Measurements from ENCODE around the gene SNAP47. TPM values are rescaled to one million over a fixed set of nuclear protein-coding genes. Genes with fewer than 3 reads are reported as not detected.

SNAP47 gene
- total RNA-seq, 2 experiments from 2014 or later: 24.1 to 30.5 TPM

GRCh38 chr1:227756172-227756959 lies 21.1 kb downstream of the SNAP47 start:
- H3K4me3 Mint-ChIP-seq: no peak overlapping the region
- H3K9me3 Mint-ChIP-seq: no peaks in the 10 kb centered on the region
- no peaks in the 10 kb centered on the region for H3K27me3 Mint-ChIP-seq
- H3K27ac Mint-ChIP-seq: no peak overlapping the region
- no peak for DNase-seq
- peaks cover 13% of the 10 kb centered on the region for H3K36me3 Mint-ChIP-seq
- peaks cover 18% of the 10 kb centered on the region for H3K4me1 Mint-ChIP-seq

- peaks cover 28% of the 10 kb centered on the region for H3K4me1 Mint-ChIP-seq
- no peak overlapping the region for H3K27ac Mint-ChIP-seq
- peaks cover 11% of the 10 kb centered on the region for H3K36me3 Mint-ChIP-seq
- DNase-seq: no peak
- no peak overlapping the region for H3K4me3 Mint-ChIP-seq
- no peaks in the 10 kb centered on the region for H3K27me3 Mint-ChIP-seq
- H3K9me3 Mint-ChIP-seq: no peaks in the 10 kb centered on the region
Observed at GRCh38 chr1:227757781-227758180, 22.5 kb downstream of the SNAP47 start.

- H3K27ac Mint-ChIP-seq: no peak overlapping the region
- no peak overlapping the region for H3K4me3 Mint-ChIP-seq
- no peak for DNase-seq
- peaks cover 11% of the 10 kb centered on the region for H3K36me3 Mint-ChIP-seq
- H3K4me1 Mint-ChIP-seq: peaks cover 33% of the 10 kb centered on the region
- no peaks in the 10 kb centered on the region for H3K27me3 Mint-ChIP-seq
- no peaks in the 10 kb centered on the region for H3K9me3 Mint-ChIP-seq
Observed at GRCh38 chr1:227758366-227758765, 23.1 kb downstream of the SNAP47 start.

- no peak for DNase-seq
- H3K4me3 Mint-ChIP-seq: no peak overlapping the region
Observed at GRCh38 chr1:227759341-227760300, 24.4 kb downstream of the SNAP47 start.

GRCh38 chr1:227760377-227760776 lies 25.1 kb downstream of the SNAP47 start:
- Mint-ChIP-seq H3K4me1 (peaks cover 46% of the 10 kb centered on the region), H3K27me3 (no peaks in the 10 kb centered on the region), H3K9me3 (no peaks in the 10 kb centered on the region), H3K4me3 (no peak overlapping the region), H3K36me3 (peaks cover 16% of the 10 kb centered on the region), H3K27ac (no peak overlapping the region)
- DNase-seq: no peak

More at GRCh38 chr1:227759341-227760300, 24.4 kb downstream of the SNAP47 start:
- Mint-ChIP-seq H3K27ac (no peak overlapping the region), H3K27me3 (no peaks in the 10 kb centered on the region), H3K4me1 (peaks cover 39% of the 10 kb centered on the region), H3K36me3 (peaks cover 16% of the 10 kb centered on the region), H3K9me3 (no peaks in the 10 kb centered on the region)

GRCh38 chr1:227761621-227762230 lies 26.5 kb downstream of the SNAP47 start:
- Mint-ChIP-seq H3K4me3 (no peak overlapping the region), H3K27ac (no peak overlapping the region), H3K27me3 (no peaks in the 10 kb centered on the region), H3K36me3 (peaks cover 18% of the 10 kb centered on the region), H3K4me1 (peaks cover 57% of the 10 kb centered on the region), H3K9me3 (no peaks in the 10 kb centered on the region)
- no peak for DNase-seq

- H3K9me3 Mint-ChIP-seq: no peaks in the 10 kb centered on the region
- peaks cover 15% of the 10 kb centered on the region for H3K36me3 Mint-ChIP-seq
- peak; percentile 84 for DNase-seq
- no peaks in the 10 kb centered on the region for H3K27me3 Mint-ChIP-seq
- peaks cover 63% of the 10 kb centered on the region for H3K4me1 Mint-ChIP-seq
- H3K4me3 Mint-ChIP-seq: no peak overlapping the region
- peak overlapping the region; percentile 63 for H3K27ac Mint-ChIP-seq
Observed at GRCh38 chr1:227762231-227762911, 27.1 kb downstream of the SNAP47 start.

- peaks cover 24% of the 10 kb centered on the region for H3K36me3 Mint-ChIP-seq
- no peak for DNase-seq
- no peak overlapping the region for H3K27ac Mint-ChIP-seq
- H3K4me3 Mint-ChIP-seq: no peak overlapping the region
- no peaks in the 10 kb centered on the region for H3K9me3 Mint-ChIP-seq
- no peaks in the 10 kb centered on the region for H3K27me3 Mint-ChIP-seq
- H3K4me1 Mint-ChIP-seq: peaks cover 63% of the 10 kb centered on the region
Observed at GRCh38 chr1:227763246-227764018, 28.2 kb downstream of the SNAP47 start.

GRCh38 chr1:227764019-227764391 lies 28.8 kb downstream of the SNAP47 start:
- no peaks in the 10 kb centered on the region for H3K27me3 Mint-ChIP-seq
- H3K36me3 Mint-ChIP-seq: peaks cover 24% of the 10 kb centered on the region
- peaks cover 61% of the 10 kb centered on the region for H3K4me1 Mint-ChIP-seq
- DNase-seq: no peak
- H3K4me3 Mint-ChIP-seq: no peak overlapping the region
- H3K27ac Mint-ChIP-seq: no peak overlapping the region
- H3K9me3 Mint-ChIP-seq: no peaks in the 10 kb centered on the region

GRCh38 chr1:227765261-227766014 lies 30.2 kb downstream of the SNAP47 start:
- H3K4me3 Mint-ChIP-seq: peak overlapping the region; percentile 22
- H3K4me1 Mint-ChIP-seq: peaks cover 57% of the 10 kb centered on the region
- no peaks in the 10 kb centered on the region for H3K27me3 Mint-ChIP-seq
- no peaks in the 10 kb centered on the region for H3K9me3 Mint-ChIP-seq
- peaks cover 21% of the 10 kb centered on the region for H3K36me3 Mint-ChIP-seq
- no peak for DNase-seq
- H3K27ac Mint-ChIP-seq: no peak overlapping the region

- Mint-ChIP-seq H3K9me3 (no peaks in the 10 kb centered on the region), H3K27ac (no peak overlapping the region), H3K36me3 (peaks cover 18% of the 10 kb centered on the region), H3K4me1 (peaks cover 55% of the 10 kb centered on the region), H3K4me3 (peak overlapping the region; percentile 29), H3K27me3 (no peaks in the 10 kb centered on the region)
- peak; percentile 80 for DNase-seq
Observed at GRCh38 chr1:227766015-227766634, 30.9 kb downstream of the SNAP47 start.

- DNase-seq: no peak
- Mint-ChIP-seq H3K27ac (no peak overlapping the region), H3K9me3 (no peaks in the 10 kb centered on the region), H3K4me3 (no peak overlapping the region), H3K36me3 (peaks cover 18% of the 10 kb centered on the region), H3K27me3 (no peaks in the 10 kb centered on the region), H3K4me1 (peaks cover 49% of the 10 kb centered on the region)
Observed at GRCh38 chr1:227766653-227767277, 31.5 kb downstream of the SNAP47 start.
